ENCODE data around the gene EMD.
"Not testable (repeated sequence)": the region's sequence is repeated elsewhere in the genome, so short reads cannot be mapped to it uniquely, and the experiment has no call there.

The EMD gene

DNA sequence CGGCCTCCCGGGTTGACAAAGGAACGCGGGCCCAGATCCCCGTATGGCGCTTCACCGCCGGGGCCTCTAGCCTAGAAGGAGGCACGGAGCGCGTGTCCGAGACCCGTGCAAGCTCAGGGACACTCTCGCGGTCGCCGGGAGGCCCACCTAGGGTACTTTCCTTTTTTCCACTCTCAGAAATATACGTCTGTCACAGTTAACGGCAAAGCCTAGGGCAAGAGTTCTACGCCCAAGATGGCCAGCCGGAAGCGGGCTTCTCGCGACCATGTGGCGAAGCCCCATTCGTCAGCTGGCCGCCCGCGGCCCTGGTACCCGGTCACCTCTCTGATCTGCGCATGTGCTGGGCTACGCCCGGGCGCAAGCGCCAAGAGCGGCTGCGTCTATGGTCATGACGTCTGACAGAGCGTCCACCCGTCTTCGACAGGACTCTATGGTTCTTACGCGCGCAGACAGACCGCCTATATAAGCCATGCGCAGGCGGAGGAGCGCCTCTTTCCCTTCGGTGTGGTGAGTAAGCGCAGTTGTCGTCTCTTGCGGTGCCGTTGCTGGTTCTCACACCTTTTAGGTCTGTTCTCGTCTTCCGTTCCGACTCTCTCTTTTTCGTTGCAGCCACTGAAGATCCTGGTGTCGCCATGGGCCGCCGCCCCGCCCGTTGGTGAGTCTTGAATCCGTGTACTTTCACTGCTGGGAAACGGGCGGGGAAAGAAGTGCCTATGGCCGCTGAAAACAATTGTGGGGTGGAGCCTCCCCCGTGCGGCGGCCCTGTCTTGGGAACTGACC is 19.0 kb downstream of the EMD start, which contains the start of gene RPL10:
RPL10 (plus strand) TSS at position 490 of the 780 bp plus-strand sequence; CDS start at position 633, 143 bp downstream.
- peak; percentile 88 for DNase-seq

DNA sequence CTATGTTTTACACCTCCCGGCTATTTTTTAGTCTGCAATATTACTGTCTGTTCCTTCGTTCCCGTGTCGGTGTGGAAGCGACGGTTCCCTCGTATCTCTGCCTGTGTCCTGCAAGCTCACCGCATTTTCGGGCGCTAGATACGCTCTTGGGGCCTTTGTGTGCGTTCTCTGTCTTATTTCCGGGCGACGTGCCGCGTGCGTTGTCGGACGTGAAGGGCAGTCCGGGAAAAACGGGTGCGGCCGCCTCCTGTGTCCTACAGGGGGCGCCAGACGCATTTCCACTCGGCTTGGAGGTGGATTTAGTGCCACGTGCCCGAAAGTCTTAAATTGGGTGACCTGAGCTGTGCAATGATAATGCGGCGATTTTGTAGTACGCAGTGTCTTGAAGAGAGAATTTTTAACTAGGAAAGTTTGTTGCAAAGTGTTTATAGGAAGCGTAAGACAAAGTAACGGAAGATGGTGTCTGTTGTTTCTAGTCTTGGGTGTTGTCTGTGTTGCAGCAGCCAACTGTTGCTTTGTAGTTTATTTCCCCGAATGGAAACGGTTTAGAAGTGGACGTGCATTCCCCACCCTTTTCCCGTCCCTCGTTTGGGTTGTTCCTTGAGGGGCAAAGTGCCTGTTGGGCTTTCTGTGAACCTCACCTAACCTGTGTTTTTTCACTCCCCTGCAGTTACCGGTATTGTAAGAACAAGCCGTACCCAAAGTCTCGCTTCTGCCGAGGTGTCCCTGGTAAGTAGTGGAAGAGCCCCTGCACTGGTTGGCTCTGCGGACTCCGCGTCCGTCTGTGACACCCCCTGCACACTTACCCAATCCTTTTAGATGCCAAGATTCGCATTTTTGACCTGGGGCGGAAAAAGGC is 19.8 kb downstream of the EMD start:
- DNase-seq = peak; percentile 29

DNA sequence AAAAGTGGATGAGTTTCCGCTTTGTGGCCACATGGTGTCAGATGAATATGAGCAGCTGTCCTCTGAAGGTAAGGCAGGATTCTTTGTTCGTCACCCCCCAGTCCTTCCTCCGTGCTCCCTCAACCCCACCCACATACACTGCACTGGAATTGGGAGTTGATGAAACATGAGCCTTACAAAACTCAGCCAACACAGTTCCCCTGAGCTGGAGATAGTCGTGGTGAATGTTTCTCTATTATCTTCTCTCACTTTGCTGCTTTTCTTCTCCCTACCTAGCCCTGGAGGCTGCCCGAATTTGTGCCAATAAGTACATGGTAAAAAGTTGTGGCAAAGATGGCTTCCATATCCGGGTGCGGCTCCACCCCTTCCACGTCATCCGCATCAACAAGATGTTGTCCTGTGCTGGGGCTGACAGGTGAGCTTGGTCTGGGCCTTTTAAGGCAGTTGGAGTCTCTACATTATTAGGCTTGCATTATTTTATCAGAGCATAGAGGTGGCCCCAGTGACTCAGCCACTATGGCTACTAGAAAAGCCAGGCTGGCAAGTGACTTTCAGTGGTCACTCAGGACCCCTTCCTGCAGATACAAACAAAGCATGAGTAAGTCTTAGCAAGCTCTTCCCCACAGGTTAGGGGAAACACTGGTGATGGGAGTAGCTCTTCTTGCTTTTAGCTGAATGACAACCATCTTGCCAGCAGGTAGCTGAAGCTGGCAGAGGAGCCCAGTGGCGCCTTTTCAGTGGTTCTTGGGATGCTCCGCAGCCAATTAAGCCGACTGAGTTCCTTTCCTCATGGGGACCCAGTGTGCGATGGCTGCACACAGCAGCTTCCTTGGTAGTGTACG is 20.7 kb downstream of the EMD start:
- DNase-seq = no peak

DNA sequence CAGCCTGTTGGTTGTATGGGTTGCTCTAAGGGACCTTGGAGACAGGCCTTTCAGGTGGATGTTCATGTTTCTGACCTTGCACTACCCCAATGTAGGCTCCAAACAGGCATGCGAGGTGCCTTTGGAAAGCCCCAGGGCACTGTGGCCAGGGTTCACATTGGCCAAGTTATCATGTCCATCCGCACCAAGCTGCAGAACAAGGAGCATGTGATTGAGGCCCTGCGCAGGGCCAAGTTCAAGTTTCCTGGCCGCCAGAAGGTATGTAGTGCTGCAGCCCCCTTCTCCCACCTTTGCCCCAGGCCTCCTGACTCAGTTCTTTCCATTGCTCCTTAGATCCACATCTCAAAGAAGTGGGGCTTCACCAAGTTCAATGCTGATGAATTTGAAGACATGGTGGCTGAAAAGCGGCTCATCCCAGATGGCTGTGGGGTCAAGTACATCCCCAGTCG is 21.3 kb downstream of the EMD start:
- DNase-seq = not testable (repeated sequence)

DNA sequence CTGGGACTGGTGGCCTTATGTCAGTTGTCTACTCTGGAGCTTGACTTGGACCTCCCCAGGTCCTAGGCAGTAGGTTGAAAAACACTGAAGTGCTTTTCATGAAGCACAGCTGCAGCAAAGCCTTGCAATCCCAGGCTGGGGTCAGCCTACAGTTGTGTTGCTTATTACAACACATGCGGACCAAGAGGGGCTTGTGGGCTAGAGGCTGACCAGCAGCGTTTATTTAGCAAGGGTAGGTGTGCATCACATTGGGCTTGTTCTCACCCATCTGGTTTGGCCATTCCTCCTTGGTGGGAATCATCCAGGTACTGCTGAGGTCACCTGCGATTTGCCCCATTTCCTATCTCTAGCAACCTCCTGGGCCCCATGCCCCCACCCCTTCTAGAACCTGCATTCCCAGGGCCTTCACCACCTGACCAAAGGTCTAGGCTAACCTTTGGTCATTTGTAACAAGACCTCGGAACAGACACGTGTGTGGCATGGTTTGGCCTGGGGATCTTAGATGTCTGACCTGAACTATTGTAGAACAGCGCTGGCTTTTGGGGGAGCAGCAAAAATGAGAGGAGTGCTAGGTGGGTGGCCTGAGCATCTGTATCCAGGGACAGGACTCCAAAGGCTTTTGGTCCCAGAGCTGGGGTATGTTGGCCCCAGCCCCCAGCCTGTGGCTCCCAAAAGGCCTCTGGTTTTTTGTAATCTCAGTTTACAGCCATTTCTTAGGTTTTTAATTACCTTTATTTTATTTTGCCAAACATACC is 22.1 kb downstream of the EMD start:
- no peak for DNase-seq

DNA sequence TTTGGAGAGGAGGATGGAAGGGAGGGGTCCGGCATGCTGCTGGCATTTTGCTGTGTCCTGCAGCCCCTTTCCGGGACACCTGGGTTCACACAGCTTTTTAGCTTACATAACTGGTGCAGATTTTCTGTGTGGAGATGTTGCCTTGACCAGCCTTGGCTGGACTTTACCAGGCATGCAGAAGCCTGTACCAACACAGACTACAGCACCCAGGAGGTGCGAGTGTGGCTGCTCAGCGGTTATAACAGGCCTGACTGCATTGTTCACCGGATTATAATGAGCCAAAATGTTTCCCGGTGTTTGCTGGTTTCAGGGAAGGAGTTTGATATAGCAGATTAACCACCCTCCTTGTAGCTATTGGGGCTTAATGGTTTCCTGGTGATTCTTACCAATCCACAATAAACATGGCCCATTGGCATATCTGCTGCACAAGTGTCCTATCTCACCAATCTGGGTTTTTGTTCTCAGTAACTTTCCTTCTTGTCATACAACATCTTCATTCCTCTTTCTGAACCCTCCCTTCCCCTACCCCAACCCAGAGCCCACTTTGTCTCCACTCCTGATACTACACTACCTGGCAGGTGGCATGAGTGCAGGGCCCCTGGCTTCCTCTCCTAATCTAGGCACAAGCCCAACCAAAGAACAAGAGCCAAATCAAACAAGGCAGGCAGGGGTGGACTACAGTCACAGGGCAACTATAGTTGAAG is 23.0 kb downstream of the EMD start:
- DNase-seq = no peak

DNA sequence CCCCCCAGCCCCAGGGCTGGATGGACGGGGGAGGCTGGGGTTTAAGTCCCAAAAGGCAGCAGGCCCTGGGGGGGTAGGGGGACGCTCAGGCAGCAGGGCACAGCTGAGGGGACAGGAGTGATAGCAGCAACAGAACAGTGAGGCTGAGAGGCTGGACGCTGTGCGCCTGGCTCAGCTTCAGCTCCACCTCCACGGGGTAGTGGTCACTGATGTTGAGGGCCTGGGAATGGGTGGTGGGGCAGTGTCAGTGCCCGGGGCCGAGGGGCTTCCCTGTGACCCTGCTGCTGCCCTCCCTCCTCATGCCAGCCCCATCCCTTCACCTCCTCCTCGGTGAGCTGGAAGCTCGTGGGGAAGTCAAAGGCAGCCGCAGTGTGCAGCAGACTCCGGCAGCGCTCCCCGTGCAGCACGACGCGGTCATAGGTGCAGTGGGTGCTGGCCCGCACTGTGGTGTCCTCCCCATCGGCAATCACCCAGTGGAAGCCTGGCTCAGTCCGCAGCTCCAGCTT is 23.6 kb downstream of the EMD start:
- no peak for DNase-seq

DNA sequence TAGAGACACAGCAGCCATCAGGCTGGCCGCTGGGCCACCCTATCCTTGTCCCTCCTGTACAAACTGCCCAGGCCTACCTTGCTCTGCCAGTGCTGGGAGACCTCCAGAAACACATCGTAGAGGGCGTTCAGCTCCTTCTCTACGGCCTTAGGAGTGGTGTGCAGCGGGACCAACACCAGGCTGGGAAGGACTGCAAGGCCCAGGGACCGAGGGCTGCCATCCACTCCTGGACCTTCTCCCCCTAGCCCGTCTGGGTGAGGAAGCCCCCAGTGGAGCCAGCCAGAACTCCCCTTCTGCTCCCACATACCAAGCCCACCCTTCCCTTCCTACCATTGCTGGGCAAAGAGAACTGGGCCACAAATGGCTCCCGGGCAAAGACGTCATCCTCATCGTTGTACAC is 24.1 kb downstream of the EMD start:
- no peak for DNase-seq

DNA sequence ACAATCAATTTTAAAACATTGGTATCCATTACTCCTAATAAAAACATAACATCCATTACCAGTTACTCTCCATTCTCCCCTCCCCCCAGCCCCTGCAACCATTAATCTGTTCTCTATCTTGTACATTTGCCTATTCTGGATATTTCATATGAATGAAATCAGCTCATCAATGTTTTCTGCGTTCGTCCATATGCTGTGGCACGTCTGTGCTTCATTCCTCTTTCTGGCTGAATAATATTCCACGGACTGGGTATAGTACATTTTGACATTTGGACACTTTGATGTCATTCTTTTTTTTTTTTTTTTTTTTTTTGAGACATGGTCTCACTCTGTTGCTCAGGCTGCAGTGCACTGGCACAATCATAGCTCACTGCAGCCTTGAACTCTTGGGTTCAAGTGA is 24.8 kb downstream of the EMD start:
- DNase-seq = no peak

DNA sequence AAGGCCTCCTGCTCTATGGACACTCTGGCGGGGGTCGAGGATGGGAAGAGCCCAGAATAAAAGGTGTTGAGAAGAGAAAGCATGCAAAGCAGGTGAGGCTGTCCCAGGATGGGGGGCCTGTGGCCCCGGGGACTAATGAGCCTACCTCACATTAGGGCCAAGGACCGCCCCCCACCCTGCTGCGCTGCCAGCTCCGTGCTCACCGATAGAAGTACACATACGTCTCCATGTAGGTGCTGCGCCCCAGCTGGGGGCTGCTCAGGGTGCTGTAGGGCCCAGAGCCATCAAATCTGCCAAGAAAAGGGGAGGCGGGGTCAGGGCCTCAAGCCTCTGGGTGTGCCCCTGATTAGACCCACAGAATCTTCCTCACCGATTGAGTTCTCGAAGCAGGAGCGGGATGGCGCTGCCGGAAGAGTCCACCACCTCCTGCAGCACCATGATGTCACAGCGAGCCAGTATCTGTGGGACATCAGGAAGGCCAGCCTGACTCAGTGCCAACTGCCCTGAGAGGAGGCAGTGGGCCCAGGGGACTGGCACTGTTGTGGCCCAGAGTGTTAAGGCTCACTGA is 25.6 kb downstream of the EMD start:
- no peak for DNase-seq

DNA sequence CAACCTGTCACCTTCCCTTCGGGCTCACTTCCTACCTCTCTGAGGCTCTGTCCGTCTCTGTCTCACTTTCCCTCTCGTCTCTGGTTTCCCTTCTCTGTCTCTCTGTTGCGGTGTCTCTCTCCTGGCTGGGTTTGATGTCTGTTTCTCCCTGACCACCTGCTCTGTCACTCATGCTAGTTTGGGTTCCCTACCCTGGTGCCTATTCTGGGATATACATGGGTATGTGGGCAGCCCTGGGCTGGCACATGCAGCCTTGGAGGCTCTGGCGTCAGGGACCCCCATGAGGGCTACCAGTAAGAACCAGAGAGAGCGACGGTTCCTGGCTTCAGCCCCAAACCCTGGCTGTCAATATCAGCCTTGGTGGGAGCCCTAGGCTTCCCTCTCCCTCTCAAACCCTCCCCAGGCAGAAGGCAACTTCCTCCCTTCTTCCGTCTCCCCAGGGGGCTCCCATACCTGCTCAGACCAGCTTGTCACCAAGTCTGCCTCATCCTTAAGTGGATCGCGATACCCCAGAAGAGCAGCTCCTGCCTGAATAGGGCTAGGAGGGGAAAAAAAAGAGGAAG is 29.6 kb downstream of the EMD start:
- no peak for DNase-seq

DNA sequence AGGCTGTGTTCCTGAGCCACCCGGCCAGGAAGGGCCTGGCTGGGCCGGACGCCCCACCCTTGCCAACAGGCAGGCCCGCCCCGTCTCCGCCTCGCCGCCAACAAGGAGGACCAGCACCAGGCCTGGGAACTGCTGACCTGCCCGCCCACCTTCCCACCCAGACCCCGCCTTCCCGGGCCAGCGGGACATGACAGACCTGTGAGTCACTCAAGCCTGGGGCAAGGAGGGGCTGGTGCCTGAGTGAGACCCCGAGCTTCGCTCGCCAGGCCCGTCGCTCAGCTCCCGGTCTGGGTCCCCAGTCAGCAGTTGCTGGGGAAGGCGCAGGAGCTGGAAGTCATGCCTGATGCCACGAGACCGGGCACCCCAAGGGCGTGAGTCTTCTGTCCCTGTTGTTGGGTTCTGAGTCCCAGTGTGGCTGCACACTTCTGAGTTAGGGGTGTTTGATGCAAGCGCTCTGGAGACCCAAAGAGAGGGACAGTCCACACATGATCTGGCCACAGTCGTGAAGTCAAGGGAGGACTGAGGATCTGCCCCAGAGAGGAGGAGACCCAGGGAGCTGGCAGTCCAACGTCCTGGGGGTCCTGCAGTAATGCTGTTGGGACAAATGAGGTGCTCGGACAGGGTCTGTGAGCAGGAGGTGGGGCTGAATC is 30.3 kb downstream of the EMD start, which contains the start of gene DNASE1L1:
DNASE1L1 (minus strand) TSS at position 33 of the 650 bp plus-strand sequence. CDS start 3,686 bp downstream, outside the sequence.
- peak; percentile 70 for DNase-seq

DNA sequence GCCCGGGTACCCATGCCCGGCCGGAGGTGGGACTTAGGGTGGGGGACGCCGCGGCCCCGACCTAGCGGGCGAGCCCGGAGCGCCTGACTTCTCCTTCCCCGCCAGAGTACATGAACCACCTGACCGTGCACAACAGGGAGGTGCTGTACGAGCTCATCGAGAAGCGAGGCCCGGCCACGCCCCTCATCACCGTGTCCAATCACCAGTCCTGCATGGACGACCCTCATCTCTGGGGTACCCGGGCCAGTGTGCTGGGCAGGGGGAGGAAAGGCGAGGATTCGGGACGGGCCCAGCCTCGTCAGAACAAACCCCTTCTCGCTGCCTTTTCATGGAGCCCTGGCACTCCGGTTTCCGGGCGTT is 32.9 kb downstream of the EMD start:
- DNase-seq = no peak

DNA sequence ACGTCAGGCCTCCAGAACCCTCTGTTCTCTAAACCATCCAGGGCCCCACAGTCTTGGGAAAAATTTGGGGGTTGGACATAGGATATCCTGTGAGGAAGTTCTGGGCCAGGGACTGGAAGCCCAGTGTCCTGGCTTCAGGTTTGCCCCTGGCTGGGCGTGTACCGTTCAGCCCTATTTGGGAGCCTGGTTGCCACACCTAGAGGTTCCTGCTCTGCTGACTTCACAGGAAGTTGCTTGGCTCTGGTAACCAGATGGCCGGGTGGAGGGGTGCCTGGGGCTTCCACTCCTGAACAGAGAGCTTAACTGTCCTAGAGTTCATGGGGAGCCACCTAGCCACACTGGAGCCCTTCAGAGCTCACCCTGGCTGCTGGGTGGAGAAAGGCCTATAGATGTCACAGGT is 33.4 kb downstream of the EMD start:
- DNase-seq = no peak

DNA sequence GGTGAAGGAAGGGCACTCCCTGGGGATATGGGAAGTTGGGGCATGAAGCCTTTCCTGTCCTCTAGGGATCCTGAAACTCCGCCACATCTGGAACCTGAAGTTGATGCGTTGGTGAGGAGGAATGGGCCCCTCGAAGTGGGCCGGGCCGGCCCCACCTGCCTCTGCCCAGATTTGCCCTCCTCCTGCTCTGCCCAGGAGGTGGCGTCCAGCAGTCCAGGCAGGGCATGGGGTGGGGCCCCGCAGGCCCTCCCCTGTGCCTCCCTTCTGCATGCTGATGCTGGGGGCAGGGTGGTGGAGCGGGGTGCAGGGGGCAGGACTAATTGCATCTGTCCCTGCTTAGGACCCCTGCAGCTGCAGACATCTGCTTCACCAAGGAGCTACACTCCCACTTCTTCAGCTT is 34.0 kb downstream of the EMD start:
- no peak for DNase-seq

DNA sequence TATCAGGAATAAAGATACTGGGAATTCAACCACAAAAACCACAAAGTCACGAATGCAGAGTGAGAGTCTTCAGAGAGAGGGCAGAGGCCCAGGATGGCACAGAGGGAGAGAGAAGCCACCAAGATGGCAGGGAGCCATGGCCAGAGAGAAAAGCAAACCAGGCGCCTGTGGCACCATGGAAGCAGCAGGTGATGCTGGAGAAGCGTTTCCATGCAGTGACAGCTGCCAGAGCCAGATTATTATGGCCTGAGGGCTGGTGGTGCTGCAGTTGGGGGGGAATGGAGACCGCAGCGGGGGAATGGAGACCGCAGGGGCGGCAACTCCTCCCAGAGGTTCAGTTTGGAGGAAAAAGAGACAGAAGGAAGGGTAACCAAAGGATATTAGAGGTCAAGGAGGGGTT is 38.1 kb downstream of the EMD start:
- DNase-seq = no peak

DNA sequence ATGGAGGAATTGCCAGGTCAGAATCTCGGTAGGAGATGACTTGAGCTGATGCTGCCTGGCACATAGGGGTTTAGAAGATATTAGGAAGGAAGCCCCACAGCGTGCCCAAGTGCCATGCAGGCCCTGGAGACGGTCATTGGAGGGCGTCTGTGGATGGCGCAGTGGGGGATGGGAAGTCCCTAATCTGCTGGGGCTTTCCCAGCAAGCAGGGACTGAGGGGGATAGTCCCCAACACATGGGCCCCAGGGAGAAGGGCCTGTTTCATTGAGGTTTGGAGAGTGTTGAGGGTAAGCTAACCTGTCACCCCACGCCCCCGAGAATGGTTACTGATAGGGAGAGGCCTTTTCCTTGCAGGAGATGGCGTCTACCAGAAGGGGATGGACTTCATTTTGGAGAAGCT is 40.1 kb downstream of the EMD start:
- DNase-seq = no peak

DNA sequence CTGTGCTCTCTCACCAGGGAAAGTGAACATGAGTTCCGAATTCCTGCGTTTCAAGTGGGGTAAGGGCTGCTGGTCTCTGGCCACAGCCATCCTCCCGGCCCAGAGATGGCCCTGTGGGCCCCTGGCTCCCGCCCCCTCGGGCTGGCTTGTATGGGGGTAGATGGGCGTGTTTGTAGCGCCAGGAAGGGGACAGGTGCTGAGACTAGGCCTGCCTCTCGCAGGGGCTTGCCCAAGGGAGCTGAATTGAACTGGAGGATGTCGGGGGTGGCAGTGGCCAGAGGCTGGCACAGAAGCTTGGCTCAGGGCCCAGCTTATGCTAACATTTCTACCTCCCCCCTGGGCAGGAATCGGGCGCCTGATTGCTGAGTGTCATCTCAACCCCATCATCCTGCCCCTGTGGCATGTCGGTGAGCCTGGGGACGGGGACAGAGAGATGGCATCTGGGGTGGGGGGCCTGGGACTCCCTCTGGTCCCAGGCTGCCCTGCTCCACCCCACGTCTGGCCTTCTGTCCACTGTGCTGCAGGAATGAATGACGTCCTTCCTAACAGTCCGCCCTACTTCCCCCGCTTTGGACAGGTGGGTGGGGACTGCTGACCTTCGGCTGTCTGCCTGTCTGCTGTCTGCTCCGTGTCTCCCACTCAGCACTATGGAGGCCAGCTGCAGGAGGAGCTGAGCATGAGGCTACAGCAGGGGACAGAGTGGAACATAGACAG is 40.8 kb downstream of the EMD start:
- no peak for DNase-seq

DNA sequence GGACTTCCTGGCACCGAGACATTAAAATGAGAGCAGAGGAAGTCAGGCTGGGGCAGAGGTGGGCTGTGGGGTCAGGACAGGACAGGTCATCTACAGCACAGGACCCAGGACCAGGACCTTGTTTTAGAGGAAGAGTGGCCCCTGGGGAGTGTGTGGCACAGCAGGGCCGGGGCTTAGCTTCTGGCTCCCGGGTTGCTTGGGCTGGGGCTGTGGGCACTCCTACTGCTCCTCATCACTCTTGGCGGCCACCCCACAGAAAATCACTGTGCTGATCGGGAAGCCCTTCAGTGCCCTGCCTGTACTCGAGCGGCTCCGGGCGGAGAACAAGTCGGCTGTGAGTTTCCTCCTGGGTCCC is 41.3 kb downstream of the EMD start:
- no peak for DNase-seq
